Measurements from ENCODE around the gene IL18RAP.

- peak; percentile 82 for TF ChIP-seq CTCF (IDR thresholded peaks at IDR 0.05; ENCODE audit: poor library complexity, severe bottlenecking)
- no peak for TF ChIP-seq REST (IDR thresholded peaks at IDR 0.05; ENCODE audit: borderline replicate concordance)
- no peak for TF ChIP-seq POLR2AphosphoS5 (IDR thresholded peaks at IDR 0.05)
- TF ChIP-seq EZH2 (IDR thresholded peaks at IDR 0.05; ENCODE audit: borderline replicate concordance, insufficient read depth, low read length, poor library complexity, severe bottlenecking): no peak
- peak; percentile 85 for TF ChIP-seq RAD21 (conservative IDR thresholded peaks at IDR 0.05)
- no peak for TF ChIP-seq EP300 (conservative IDR thresholded peaks at IDR 0.05; ENCODE audit: poor library complexity, severe bottlenecking)
- TF ChIP-seq TAF1 (IDR thresholded peaks at IDR 0.05; ENCODE audit: low read depth): no peak
- no peak for TF ChIP-seq MXI1 (conservative IDR thresholded peaks at IDR 0.05; ENCODE audit: poor library complexity, severe bottlenecking)
- peak; percentile 77 for TF ChIP-seq SMC3 (conservative IDR thresholded peaks at IDR 0.05; ENCODE audit: poor library complexity)
Observed at GRCh38 chr2:102449370-102449974, 26.5 kb downstream of the IL18RAP start.

All from neural cell (in vitro differentiated cells).